ENCODE data around the gene CDKN1C.

- TF ChIP-seq EZH2phosphoT487 (IDR thresholded peaks at IDR 0.05; ENCODE audit: insufficient read depth, low read depth) (no peak), EZH2 (IDR thresholded peaks at IDR 0.05; ENCODE audit: insufficient read depth, poor library complexity, severe bottlenecking) (no peak)
Measured at GRCh38 chr11:2838091-2838490, 47.5 kb downstream of the CDKN1C start.

All from GM23248 (cell line).